Suprapubic skin (tissue), 3 donors: ENCODE data around the gene CCND1.

Experiments used
- POLR2AphosphoS5 ChIP-seq, 3 donors: sonication (generic); formaldehyde crosslinking; IDR thresholded peaks; one replicate each; pipeline ENCODE4 v1.6.1; 2017; ENCODE audit warnings: antibody characterized with exemption in 3 of 3
- TF ChIP-seq, protein P1 (sequence below), 2 donors: fragments of 200-600 bp in 1 of 2; fragments of 450-650 bp in 1 of 2; sonication (generic) in 1 of 2; IDR thresholded peaks; one replicate each; pipeline ENCODE4 v1.5.1; 2016 to 2019; ENCODE audit warnings: antibody characterized with exemption in 2 of 2, mild to moderate bottlenecking in 1 of 2, moderate library complexity in 1 of 2

GRCh38 chr11:69674886-69675714, 34.1 kb downstream of the CCND1 start, which contains the start of gene LTO1:
- TF ChIP-seq POLR2AphosphoS5 (IDR thresholded peaks at IDR 0.05), result peak; percentile 72 to 97 (median 74)
- TF ChIP-seq, protein P1, sequence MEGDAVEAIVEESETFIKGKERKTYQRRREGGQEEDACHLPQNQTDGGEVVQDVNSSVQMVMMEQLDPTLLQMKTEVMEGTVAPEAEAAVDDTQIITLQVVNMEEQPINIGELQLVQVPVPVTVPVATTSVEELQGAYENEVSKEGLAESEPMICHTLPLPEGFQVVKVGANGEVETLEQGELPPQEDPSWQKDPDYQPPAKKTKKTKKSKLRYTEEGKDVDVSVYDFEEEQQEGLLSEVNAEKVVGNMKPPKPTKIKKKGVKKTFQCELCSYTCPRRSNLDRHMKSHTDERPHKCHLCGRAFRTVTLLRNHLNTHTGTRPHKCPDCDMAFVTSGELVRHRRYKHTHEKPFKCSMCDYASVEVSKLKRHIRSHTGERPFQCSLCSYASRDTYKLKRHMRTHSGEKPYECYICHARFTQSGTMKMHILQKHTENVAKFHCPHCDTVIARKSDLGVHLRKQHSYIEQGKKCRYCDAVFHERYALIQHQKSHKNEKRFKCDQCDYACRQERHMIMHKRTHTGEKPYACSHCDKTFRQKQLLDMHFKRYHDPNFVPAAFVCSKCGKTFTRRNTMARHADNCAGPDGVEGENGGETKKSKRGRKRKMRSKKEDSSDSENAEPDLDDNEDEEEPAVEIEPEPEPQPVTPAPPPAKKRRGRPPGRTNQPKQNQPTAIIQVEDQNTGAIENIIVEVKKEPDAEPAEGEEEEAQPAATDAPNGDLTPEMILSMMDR (IDR thresholded peaks at IDR 0.05), result peak in 1 of 2 donors; percentile 17
